ENCODE measurements around the gene OLFM2.

DNA sequence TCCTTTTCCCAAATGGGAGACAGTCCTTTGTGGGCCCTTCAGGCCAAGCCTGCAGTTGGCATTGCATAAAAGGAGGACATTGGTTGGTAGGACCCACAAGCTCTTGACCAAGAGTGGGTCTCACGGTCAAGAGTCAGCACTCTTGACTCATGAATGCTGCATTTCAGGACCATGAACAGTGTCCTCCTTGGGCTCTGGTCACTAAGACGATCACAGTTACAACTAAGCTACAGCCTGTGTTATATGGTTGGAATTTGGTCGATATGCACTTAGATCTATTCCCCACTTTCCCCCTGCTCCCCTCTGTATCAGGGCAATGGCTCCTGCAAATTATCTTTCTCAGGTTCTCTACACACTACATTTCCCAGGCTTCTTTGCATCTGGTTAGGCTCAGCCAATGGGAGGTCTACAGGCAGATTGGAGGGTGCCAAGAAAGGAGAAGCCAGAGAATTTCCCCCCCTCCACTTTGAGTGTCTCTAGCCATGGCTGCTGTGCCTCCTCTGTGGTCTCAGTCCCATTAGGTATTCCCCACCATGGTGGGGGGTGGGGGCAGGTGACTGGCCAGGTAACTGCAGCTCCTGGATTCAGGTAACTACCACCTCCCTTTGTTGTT, 3.1 kb upstream of the OLFM2 start:
- no peak for TF ChIP-seq EZH2 (IDR thresholded peaks at IDR 0.05)
- no peak for TF ChIP-seq POLR2AphosphoS5 (IDR thresholded peaks at IDR 0.05; ENCODE audit: borderline replicate concordance, low read depth, low read length)
